Naive thymus-derived CD4-positive, alpha-beta T cell (primary cell): Measurements from ENCODE around the gene SYT9. TPM values are rescaled to one million over a fixed set of nuclear protein-coding genes. Genes with fewer than 3 reads are reported as not detected.
"Not testable (repeated sequence)": the region's sequence is repeated elsewhere in the genome, so short reads cannot be mapped to it uniquely, and the experiment has no call there.

Source experiments
- ATAC-seq: fragments of 150-1000 bp; cut with Tn5 transposase; 2 replicates; pipeline ENCODE4 v1.10.0; 2021; ENCODE audit warnings: mild to moderate bottlenecking, moderate library complexity
- CTCF ChIA-PET: fragments of 350-600 bp; sonication (Branson Sonifier 250); formaldehyde crosslinking; loops from one replicate; lab custom pipeline; 2021; ENCODE audit warnings: antibody characterized with exemption; lab: Charles Lee
- POLR2A ChIA-PET: fragments of 350-600 bp; sonication (Branson Sonifier 250); formaldehyde crosslinking; loops from one replicate; lab custom pipeline; 2021; ENCODE audit warnings: antibody characterized with exemption, inconsistent platforms; lab: Charles Lee
- DNase-seq, 9 donors: peaks; one replicate each; pipeline versions ENCODE4 v3.0.0 to v3.0.0-alpha.2; 2020 to 2022; ENCODE audit warnings: mixed read lengths in 1 of 9
- H3K27ac ChIP-seq: one replicate; pipeline ENCODE4 v1.7.0; 2013; ENCODE audit warnings: mild to moderate bottlenecking, low read depth, low read length, moderate library complexity
- H3K27me3 ChIP-seq, 2 donors: one replicate each; pipeline ENCODE4 v1.7.0; 2013; ENCODE audit warnings: low read length in 2 of 2, mild to moderate bottlenecking in 2 of 2, moderate library complexity in 2 of 2; ENCODE audit not compliant: control insufficient read depth in 2 of 2, insufficient read depth in 2 of 2
- H3K36me3 ChIP-seq, 3 experiments: 1 replicate in 2 of 3; 2 replicates in 1 of 3; pipeline ENCODE4 v1.7.0; 2013; ENCODE audit warnings: low read length in 3 of 3, mild to moderate bottlenecking in 3 of 3, moderate library complexity in 1 of 3; ENCODE audit not compliant: insufficient read depth in 3 of 3, control insufficient read depth in 2 of 3
- H3K4me1 ChIP-seq, 2 donors: one replicate each; pipeline ENCODE4 v1.7.0; 2013; ENCODE audit warnings: low read length in 2 of 2, mild to moderate bottlenecking in 2 of 2, moderate library complexity in 1 of 2; ENCODE audit not compliant: control insufficient read depth in 2 of 2, insufficient read depth in 2 of 2
- H3K4me3 ChIP-seq: 2 replicates; pipeline ENCODE4 v1.7.0; 2013; ENCODE audit warnings: mild to moderate bottlenecking, low read length
- H3K9me3 ChIP-seq, 3 experiments: 1 replicate in 2 of 3; 2 replicates in 1 of 3; pipeline ENCODE4 v1.7.0; 2013; ENCODE audit warnings: low read length in 3 of 3; ENCODE audit not compliant: control insufficient read depth in 2 of 3
- H3K27ac Mint-ChIP-seq, 9 donors: one replicate each; pipeline ENCODE4 v1.8.0; 2020 to 2022; ENCODE audit warnings: mixed read lengths in 9 of 9, mild to moderate bottlenecking in 8 of 9, moderate library complexity in 5 of 9, inconsistent platforms in 2 of 9
- H3K27me3 Mint-ChIP-seq, 5 donors: one replicate each; pipeline ENCODE4 v1.8.0; 2021 to 2022; ENCODE audit warnings: mixed read lengths in 5 of 5, mild to moderate bottlenecking in 1 of 5
- H3K36me3 Mint-ChIP-seq, 5 donors: one replicate each; pipeline ENCODE4 v1.8.0; 2020 to 2022; ENCODE audit warnings: mixed read lengths in 5 of 5, mild to moderate bottlenecking in 3 of 5, inconsistent platforms in 1 of 5
- H3K4me1 Mint-ChIP-seq, 7 donors: one replicate each; pipeline ENCODE4 v1.8.0; 2020 to 2022; ENCODE audit warnings: mixed read lengths in 7 of 7, mild to moderate bottlenecking in 3 of 7, inconsistent platforms in 1 of 7
- H3K4me3 Mint-ChIP-seq, 10 donors: one replicate each; pipeline ENCODE4 v1.8.0; 2020 to 2022; ENCODE audit warnings: mild to moderate bottlenecking in 10 of 10, mixed read lengths in 10 of 10, moderate library complexity in 6 of 10, inconsistent platforms in 2 of 10
- H3K9me3 Mint-ChIP-seq, 11 donors: one replicate each; pipeline ENCODE4 v1.8.0; 2020 to 2022; ENCODE audit warnings: mixed read lengths in 11 of 11, mild to moderate bottlenecking in 4 of 11, inconsistent platforms in 1 of 11, moderate library complexity in 1 of 11
- intact Hi-C, 2 donors: fragments of 100-400 bp; cut with micrococcal nuclease; formaldehyde crosslinking; loops; one replicate each; pipeline ENCODE4 v1.15.1; 2023
- polyA plus RNA-seq, 2 donors: library from polyadenylated mRNA; unstranded; fragments of 300-500 nt; fragmentation: Illumina TruSeq; gene quantifications; one replicate each; pipeline ENCODE4 v1.2.3, GENCODE V29; 2021
- total RNA-seq, 6 experiments: library from RNA in 5 of 6; stranded (reverse) in 5 of 6; gene quantifications; 1 replicate in 5 of 6; 2 replicates in 1 of 6; pipeline ENCODE4 v1.2.3 and lab custom pipeline; 2021 to 2026

SYT9 gene
- total and polyA plus RNA-seq, 7 experiments from 2014 or later = 0.06 to 0.10 TPM; not detected in 5

DNA sequence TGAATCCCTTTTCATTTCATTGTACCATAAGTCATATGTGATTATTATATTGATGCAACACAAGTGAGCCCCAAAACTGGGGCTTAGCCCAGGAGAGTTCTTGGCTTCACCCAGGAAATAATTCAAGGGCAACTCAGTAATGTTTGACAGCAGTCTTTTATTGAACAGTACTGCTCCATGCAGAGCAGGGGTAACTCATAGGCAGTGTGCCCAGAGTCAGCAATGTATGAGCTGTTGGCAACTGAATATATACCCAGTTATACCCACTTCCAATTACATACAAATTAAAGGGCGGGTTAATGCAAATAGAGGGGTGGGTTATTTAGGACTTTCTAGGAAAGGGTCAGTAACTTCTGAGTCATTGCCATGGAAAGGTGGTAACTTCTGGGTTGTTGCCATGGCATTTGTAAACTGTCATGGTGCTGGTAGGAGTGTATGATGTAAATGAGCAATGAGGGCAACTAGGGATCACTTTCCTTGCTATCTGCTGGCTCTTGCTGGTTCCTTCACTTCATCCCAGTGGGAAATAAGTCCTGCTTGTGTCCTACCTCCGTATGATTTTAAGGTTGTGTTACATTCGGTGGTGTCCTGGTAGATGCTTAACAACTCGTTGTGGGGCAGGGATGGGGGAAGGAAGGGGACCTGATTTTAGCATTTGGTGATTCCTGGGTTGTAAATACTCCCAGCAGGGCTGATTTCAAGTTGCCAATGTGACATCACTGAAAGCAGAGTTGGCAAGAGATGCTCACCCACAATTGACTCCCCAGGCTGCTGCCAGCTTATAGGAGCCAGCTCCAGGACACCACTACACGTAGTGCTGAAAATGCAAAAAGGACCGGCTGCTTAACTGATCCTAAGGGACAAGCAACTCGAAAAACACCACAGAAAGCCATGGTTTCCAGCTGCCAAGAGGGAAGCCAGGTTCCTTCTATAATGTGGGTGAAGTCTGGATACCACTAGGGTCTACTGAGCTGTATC lies 70.1 kb downstream of the SYT9 start:
- ATAC-seq (no peak), DNase-seq (no peak)
- POLR2A ChIA-PET = no interaction called here
- intact Hi-C loops = no loop called here
- Mint-ChIP-seq H3K27ac (no peak overlapping the region), H3K4me1 (no peaks in the 10 kb centered on the region), H3K4me3 (no peak overlapping the region), H3K9me3 (peaks cover 0 to 6% (median 0%) of the 10 kb centered on the region in 11 donors), H3K36me3 (no peaks in the 10 kb centered on the region), H3K27me3 (peaks cover 0 to 33% (median 17%) of the 10 kb centered on the region in 5 donors)
- H3K27ac ChIP-seq = no peak overlapping the region
- H3K27me3 ChIP-seq = no peaks in the 10 kb centered on the region
- CTCF ChIA-PET = no interaction called here
- no peak overlapping the region for H3K4me3 ChIP-seq
- no peaks in the 10 kb centered on the region for H3K9me3 ChIP-seq
- no peaks in the 10 kb centered on the region for H3K36me3 ChIP-seq
- H3K4me1 ChIP-seq = no peaks in the 10 kb centered on the region

DNA sequence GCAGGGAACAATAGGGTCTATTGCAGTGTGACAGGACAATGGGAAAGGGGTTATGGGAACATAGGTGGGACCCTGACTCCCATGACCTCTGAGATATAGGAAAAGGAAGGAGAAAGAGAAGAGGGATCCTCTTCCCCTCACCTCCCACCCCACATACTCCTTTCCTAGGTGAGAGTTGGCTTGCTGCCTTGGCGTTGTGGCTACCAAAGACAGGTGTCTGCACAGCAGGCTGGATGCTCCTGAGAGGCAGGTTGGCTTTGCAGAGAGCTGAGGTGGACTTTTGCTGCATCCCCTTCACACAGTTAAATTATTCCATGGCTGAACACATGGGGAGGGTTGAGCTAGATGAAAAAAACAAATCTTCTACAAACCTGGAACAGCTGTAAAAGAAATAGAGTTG lies 80.7 kb downstream of the SYT9 start:
- H3K4me1 Mint-ChIP-seq = no peaks in the 10 kb centered on the region
- peaks cover 0 to 7% (median 0%) of the 10 kb centered on the region in 11 donors for H3K9me3 Mint-ChIP-seq
- H3K27me3 Mint-ChIP-seq = peaks cover 0 to 23% (median 22%) of the 10 kb centered on the region in 5 donors
- H3K4me3 Mint-ChIP-seq = no peak overlapping the region
- Histone ChIP-seq H3K27ac (no peak overlapping the region), H3K4me3 (no peak overlapping the region), H3K36me3 (no peaks in the 10 kb centered on the region), H3K9me3 (no peaks in the 10 kb centered on the region), H3K27me3 (no peaks in the 10 kb centered on the region), H3K4me1 (no peaks in the 10 kb centered on the region)
- ChIA-PET POLR2A (no interaction called here), CTCF (no interaction called here)
- DNase-seq (no peak), ATAC-seq (no peak)
- intact Hi-C loops = no loop called here
- no peaks in the 10 kb centered on the region for H3K36me3 Mint-ChIP-seq
- H3K27ac Mint-ChIP-seq = no peak overlapping the region

- ChIA-PET CTCF (no interaction called here), POLR2A (no interaction called here)
- Mint-ChIP-seq H3K9me3 (peaks cover 0 to 7% (median 0%) of the 10 kb centered on the region in 11 donors), H3K4me3 (no peak overlapping the region), H3K4me1 (no peaks in the 10 kb centered on the region), H3K27me3 (peaks cover 0 to 25% (median 23%) of the 10 kb centered on the region in 5 donors), H3K27ac (no peak overlapping the region), H3K36me3 (no peaks in the 10 kb centered on the region)
- Histone ChIP-seq H3K4me1 (no peaks in the 10 kb centered on the region), H3K9me3 (no peaks in the 10 kb centered on the region), H3K27ac (no peak overlapping the region), H3K27me3 (no peaks in the 10 kb centered on the region), H3K36me3 (no peaks in the 10 kb centered on the region), H3K4me3 (no peak overlapping the region)
- no peak for ATAC-seq
- DNase-seq = no peak
- intact Hi-C loops = no loop called here
Observed at GRCh38 chr11:7332962-7333361, 81.3 kb downstream of the SYT9 start.

GRCh38 chr11:7335442-7335841 lies 83.7 kb downstream of the SYT9 start:
- H3K4me1 Mint-ChIP-seq, H3K4me3 ChIP-seq, H3K36me3 Mint-ChIP-seq, DNase-seq, H3K27ac ChIP-seq, H3K4me3 Mint-ChIP-seq, CTCF ChIA-PET, H3K27ac Mint-ChIP-seq, ATAC-seq, H3K36me3 ChIP-seq, H3K9me3 ChIP-seq, intact Hi-C loops, POLR2A ChIA-PET, H3K27me3 ChIP-seq, H3K4me1 ChIP-seq: not testable (repeated sequence)
- Mint-ChIP-seq H3K9me3 (peaks cover 0 to 15% (median 0%) of the 10 kb centered on the region in 11 donors), H3K27me3 (peaks cover 4 to 29% (median 19%) of the 10 kb centered on the region in 5 donors)

DNA sequence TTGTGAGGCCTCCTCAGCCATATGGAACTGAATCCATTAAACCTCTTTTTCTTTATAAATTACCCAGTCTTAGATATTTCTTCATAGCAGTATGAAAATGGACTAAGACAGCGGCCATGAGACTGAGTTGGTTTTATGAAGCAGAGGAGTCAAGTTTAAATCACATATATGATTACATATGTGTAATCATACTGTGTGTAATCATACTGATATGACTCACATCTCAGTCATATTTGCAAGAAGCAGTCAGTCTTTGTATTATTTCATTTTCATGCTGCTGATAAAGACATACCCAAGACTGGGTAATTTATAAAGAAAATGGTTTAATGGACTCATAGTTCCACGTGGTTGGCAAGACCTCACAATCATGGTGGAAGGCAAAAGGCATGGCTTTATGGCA lies 89.8 kb downstream of the SYT9 start:
- no peaks in the 10 kb centered on the region for H3K9me3 ChIP-seq
- Mint-ChIP-seq H3K9me3 (peaks cover 0 to 9% (median 0%) of the 10 kb centered on the region in 11 donors), H3K27me3 (peaks cover 7 to 50% (median 24%) of the 10 kb centered on the region in 5 donors), H3K27ac (no peak overlapping the region), H3K36me3 (peaks cover 0 to 3% (median 0%) of the 10 kb centered on the region in 5 donors), H3K4me3 (no peak overlapping the region), H3K4me1 (no peaks in the 10 kb centered on the region)
- ATAC-seq (no peak), DNase-seq (no peak)
- intact Hi-C loops = no loop called here
- no peak overlapping the region for H3K4me3 ChIP-seq
- H3K27ac ChIP-seq = no peak overlapping the region
- no peaks in the 10 kb centered on the region for H3K4me1 ChIP-seq
- H3K36me3 ChIP-seq = no peaks in the 10 kb centered on the region
- ChIA-PET POLR2A (no interaction called here), CTCF (no interaction called here)
- no peaks in the 10 kb centered on the region for H3K27me3 ChIP-seq

- Histone ChIP-seq H3K9me3 (no peaks in the 10 kb centered on the region), H3K4me3 (no peak overlapping the region), H3K4me1 (no peaks in the 10 kb centered on the region), H3K27me3 (no peaks in the 10 kb centered on the region), H3K36me3 (no peaks in the 10 kb centered on the region), H3K27ac (no peak overlapping the region)
- H3K27me3 Mint-ChIP-seq = peaks cover 5 to 43% (median 26%) of the 10 kb centered on the region in 5 donors
- H3K9me3 Mint-ChIP-seq = no peaks in the 10 kb centered on the region
- H3K27ac Mint-ChIP-seq = no peak overlapping the region
- intact Hi-C loops = no loop called here
- ChIA-PET POLR2A (no interaction called here), CTCF (no interaction called here)
- DNase-seq (no peak), ATAC-seq (no peak)
- no peaks in the 10 kb centered on the region for H3K4me1 Mint-ChIP-seq
- H3K4me3 Mint-ChIP-seq = no peak overlapping the region
- H3K36me3 Mint-ChIP-seq = peaks cover 0 to 3% (median 0%) of the 10 kb centered on the region in 5 donors
Observed at GRCh38 chr11:7347611-7348431, 96.1 kb downstream of the SYT9 start.
